Peyer's patch (tissue), 4 donors: ENCODE results near the gene SLC5A2.

ENCODE experiments used
- CTCF ChIP-seq, 6 experiments: fragments of 450-650 bp in 4 of 6; fragments of 200-600 bp in 2 of 6; sonication (generic) in 1 of 6; IDR thresholded peaks; one replicate each; pipeline ENCODE4 v1.5.1; 2017 to 2019; ENCODE audit warnings: antibody characterized with exemption in 6 of 6, mild to moderate bottlenecking in 3 of 6, moderate library complexity in 1 of 6
- POLR2A ChIP-seq, 2 donors: fragments of 450-650 bp; IDR thresholded peaks; one replicate each; pipeline ENCODE4 v1.5.1; 2017; ENCODE audit warnings: antibody characterized with exemption in 2 of 2, mild to moderate bottlenecking in 2 of 2, moderate library complexity in 2 of 2

GRCh38 chr16:31529937-31530312 lies 47.0 kb downstream of the SLC5A2 start:
- no peak for TF ChIP-seq POLR2A (IDR thresholded peaks at IDR 0.05)
- TF ChIP-seq CTCF (IDR thresholded peaks at IDR 0.05) = no peak
